ENCODE data around the gene VPS16.

Gene VPS16

GRCh38 chr20:2879146-2879545 is 38.6 kb downstream of the VPS16 start:
- H2AFZ ChIP-seq: no peak overlapping the region
- H3K9ac ChIP-seq: no peak overlapping the region
- peaks cover 13% of the 10 kb centered on the region for H3K79me2 ChIP-seq
- H3K27ac ChIP-seq: no peak overlapping the region
- H3K4me2 ChIP-seq (ENCODE audit: low read length): no peak overlapping the region
- H3K27me3 ChIP-seq (ENCODE audit: control insufficient read depth, insufficient read depth, low read length): no peaks in the 10 kb centered on the region
- H3K4me1 ChIP-seq: no peaks in the 10 kb centered on the region
- no peak overlapping the region for H3K4me3 ChIP-seq (ENCODE audit: low read depth, low read length)
- no peaks in the 10 kb centered on the region for H3K36me3 ChIP-seq (ENCODE audit: control insufficient read depth, insufficient read depth, low read length)
- no peak for TF ChIP-seq CTCF (IDR thresholded peaks at IDR 0.05)
- H3K9me3 ChIP-seq (ENCODE audit: control insufficient read depth, low read length): no peaks in the 10 kb centered on the region

GRCh38 chr20:2880650-2881049 is 40.1 kb downstream of the VPS16 start:
- H3K27me3 ChIP-seq (ENCODE audit: control insufficient read depth, insufficient read depth, low read length): no peaks in the 10 kb centered on the region
- no peak overlapping the region for H2AFZ ChIP-seq
- no peak overlapping the region for H3K4me2 ChIP-seq (ENCODE audit: low read length)
- TF ChIP-seq CTCF (IDR thresholded peaks at IDR 0.05): no peak
- H3K4me3 ChIP-seq (ENCODE audit: low read depth, low read length): no peak overlapping the region
- no peaks in the 10 kb centered on the region for H3K36me3 ChIP-seq (ENCODE audit: control insufficient read depth, insufficient read depth, low read length)
- no peak overlapping the region for H3K9ac ChIP-seq
- H3K4me1 ChIP-seq: no peaks in the 10 kb centered on the region
- peaks cover 7% of the 10 kb centered on the region for H3K79me2 ChIP-seq
- H3K27ac ChIP-seq: no peak overlapping the region
- no peaks in the 10 kb centered on the region for H3K9me3 ChIP-seq (ENCODE audit: control insufficient read depth, low read length)

DNA sequence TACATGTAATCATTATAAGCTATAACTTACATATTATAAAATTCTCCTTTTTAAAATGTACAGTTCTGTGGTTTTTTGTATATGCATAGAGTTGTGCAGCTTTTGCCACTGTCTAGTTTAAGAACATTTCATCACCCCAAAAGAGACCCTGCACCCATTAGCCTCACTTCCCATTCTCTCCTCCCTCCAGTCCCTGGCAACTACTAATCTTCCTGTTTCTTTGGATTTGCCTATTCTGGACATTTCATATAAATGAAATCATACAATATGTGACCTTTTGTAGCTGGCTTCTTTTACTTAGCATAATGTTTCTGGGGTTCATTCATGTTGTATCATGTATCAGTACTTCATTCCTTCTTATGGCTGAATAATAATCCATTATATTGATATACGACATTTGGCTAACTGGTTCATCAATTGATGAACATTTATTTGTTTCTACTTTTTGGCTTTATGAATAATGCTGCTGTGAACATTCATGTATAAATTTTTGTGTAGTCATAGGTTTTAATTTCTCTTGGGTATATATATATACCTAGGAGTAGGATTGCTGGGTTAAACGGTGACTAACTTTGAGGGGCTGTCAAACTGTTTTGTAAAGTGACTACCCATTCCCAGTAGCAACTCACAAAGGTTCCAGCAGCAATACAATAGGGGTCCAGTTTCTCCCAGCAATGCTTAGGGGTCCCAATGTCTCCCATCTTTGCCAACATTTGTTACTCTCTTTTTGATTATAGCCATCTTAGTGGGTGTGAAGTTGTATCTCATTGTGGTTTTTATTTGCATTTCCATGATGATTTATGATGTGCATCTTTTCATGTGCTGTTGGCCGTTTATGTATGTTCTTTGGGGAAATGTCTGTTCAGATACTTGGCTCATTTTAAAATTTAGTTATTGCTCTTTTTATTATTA is 43.4 kb downstream of the VPS16 start:
- Histone ChIP-seq H3K4me3 (ENCODE audit: low read depth, low read length) (no peak overlapping the region), H3K9me3 (ENCODE audit: control insufficient read depth, low read length) (no peaks in the 10 kb centered on the region), H3K27me3 (ENCODE audit: control insufficient read depth, insufficient read depth, low read length) (no peaks in the 10 kb centered on the region), H3K27ac (no peak overlapping the region), H3K79me2 (peaks cover 9% of the 10 kb centered on the region), H3K4me2 (ENCODE audit: low read length) (no peak overlapping the region), H2AFZ (no peak overlapping the region), H3K4me1 (no peaks in the 10 kb centered on the region), H3K9ac (no peak overlapping the region), H3K36me3 (ENCODE audit: control insufficient read depth, insufficient read depth, low read length) (no peaks in the 10 kb centered on the region)
- no peak for TF ChIP-seq CTCF (IDR thresholded peaks at IDR 0.05)

DNA sequence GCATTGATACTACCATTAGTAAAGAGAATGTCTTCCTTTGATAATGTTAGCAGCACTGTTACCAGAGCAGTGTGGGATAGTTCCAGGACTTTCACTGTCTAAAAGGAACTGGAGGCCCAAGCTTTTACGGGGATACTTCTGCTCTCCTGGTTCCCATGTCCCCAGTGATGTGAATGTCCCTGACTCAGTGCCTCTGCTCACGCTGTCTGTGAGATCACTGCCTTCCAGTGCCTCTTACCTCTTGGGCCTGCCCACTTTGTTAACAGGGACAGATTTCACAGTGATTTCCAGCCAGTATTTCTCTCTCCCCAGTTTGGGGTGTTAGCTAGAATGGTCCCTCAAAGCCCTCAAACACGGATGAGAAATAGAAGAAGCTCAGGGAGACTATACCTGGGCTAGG is 47.2 kb downstream of the VPS16 start:
- Histone ChIP-seq H3K79me2 (peaks cover 9% of the 10 kb centered on the region), H3K36me3 (ENCODE audit: control insufficient read depth, insufficient read depth, low read length) (no peaks in the 10 kb centered on the region), H2AFZ (no peak overlapping the region), H3K9me3 (ENCODE audit: control insufficient read depth, low read length) (no peaks in the 10 kb centered on the region), H3K27ac (no peak overlapping the region), H3K27me3 (ENCODE audit: control insufficient read depth, insufficient read depth, low read length) (no peaks in the 10 kb centered on the region), H3K4me1 (peaks cover 16% of the 10 kb centered on the region), H3K4me2 (ENCODE audit: low read length) (no peak overlapping the region), H3K9ac (no peak overlapping the region), H3K4me3 (ENCODE audit: low read depth, low read length) (no peak overlapping the region)
- no peak for TF ChIP-seq CTCF (IDR thresholded peaks at IDR 0.05)

All from parathyroid adenoma (tissue), 2 donors.